Transverse colon (tissue), 4 donors: ENCODE measurements around the gene LHX8.

Source experiments
- CTCF ChIP-seq, 5 experiments: fragments of 200-600 bp in 3 of 5; fragments of 450-650 bp in 2 of 5; sonication (generic) in 3 of 5; IDR thresholded peaks; 1 replicate in 2 of 5; 2 replicates in 3 of 5; pipeline ENCODE4 v1.5.1; 2016 to 2017; ENCODE audit warnings: antibody characterized with exemption in 5 of 5, inconsistent platforms in 3 of 5, mild to moderate bottlenecking in 2 of 5, moderate library complexity in 1 of 5
- EP300 ChIP-seq: sonication (generic); formaldehyde crosslinking; IDR thresholded peaks from one replicate; pipeline ENCODE4 v1.6.1; 2017; ENCODE audit warnings: antibody characterized with exemption, low read depth
- POLR2A ChIP-seq: fragments of 450-650 bp; IDR thresholded peaks from one replicate; pipeline ENCODE4 v1.6.1; 2016; ENCODE audit warnings: antibody characterized with exemption, mild to moderate bottlenecking, moderate library complexity
- POLR2AphosphoS5 ChIP-seq, 3 donors: sonication (generic); formaldehyde crosslinking; IDR thresholded peaks; one replicate each; pipeline ENCODE4 v1.6.1; 2016; ENCODE audit warnings: antibody characterized with exemption in 3 of 3

- TF ChIP-seq CTCF (IDR thresholded peaks at IDR 0.05): no peak
- no peak for TF ChIP-seq POLR2A
- TF ChIP-seq EP300: no peak
- TF ChIP-seq POLR2AphosphoS5 (IDR thresholded peaks at IDR 0.05): no peak
Observed at GRCh38 chr1:75170011-75170410, 35.8 kb downstream of the LHX8 start.
